T-helper 1 cell (primary cell): ENCODE data around the gene CCDC30.
"Not testable (repeated sequence)": the region's sequence is repeated elsewhere in the genome, so short reads cannot be mapped to it uniquely, and the experiment has no call there.

ENCODE experiments used
- DNase-seq, 5 donors: peaks; one replicate each; pipeline ENCODE4 v3.0.0-alpha.2; 2012 to 2020

The CCDC30 gene

DNA sequence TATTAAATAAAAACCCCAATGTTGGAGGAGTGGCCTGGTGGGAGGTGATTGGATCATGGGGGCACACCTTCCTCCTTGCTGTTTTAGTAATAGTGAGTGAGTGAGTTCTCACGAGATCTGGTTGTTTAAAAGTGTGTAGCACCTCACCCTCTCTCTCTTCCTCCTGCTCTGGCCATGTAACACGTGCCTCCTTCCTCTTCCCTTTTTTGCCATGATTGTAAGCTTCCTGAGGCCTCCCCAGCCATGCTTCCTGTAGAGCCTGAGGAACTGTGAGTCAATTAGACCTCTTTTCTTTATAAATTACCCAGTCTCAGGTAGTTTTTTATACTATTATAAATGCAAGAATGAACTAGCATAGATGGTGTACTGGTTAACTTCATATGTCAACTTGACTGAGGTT, 68.0 kb downstream of the CCDC30 start:
- no peak for DNase-seq

- DNase-seq = no peak
Measured at GRCh38 chr1:42533101-42533863, 70.2 kb downstream of the CCDC30 start.

- DNase-seq = no peak
Measured at GRCh38 chr1:42541104-42541503, 78.0 kb downstream of the CCDC30 start.

DNA sequence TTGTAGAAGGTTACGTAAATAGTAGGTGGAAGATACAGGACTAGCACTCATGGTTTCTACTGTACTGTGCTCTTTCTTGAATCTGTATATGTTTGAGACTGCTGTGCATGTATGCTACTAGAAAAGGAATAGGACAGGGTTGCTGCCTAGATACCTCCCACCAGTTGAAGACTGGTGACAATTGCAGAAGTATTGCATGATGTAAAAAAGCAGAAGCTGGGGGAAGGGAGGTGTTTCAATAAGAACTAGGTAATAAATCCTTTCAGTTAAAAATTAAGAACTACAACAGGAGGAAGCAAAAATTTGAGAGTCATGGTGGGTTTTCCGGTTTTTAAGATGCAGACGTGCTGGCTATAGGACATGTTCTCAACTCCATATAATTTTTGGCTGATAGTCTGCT, 88.1 kb downstream of the CCDC30 start:
- no peak for DNase-seq

DNA sequence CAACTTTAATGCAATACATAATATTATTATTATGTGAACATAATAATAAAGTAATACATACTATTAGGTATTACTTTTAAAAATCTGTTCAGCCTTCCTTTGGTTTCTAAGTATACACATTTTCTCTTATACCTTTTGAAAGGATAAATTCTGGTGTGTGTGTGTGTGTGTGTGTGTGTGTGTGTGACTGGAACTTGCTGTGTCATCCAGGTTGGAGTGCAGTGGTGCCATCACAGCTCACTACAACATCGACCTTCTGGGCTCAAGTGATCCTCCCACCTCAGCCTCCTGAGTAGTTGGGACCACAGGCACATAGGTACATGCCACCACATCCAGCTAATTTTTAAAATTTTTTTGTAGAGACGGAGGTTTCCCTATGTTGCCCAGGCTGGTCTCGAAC, 88.5 kb downstream of the CCDC30 start:
- DNase-seq = no peak

DNA sequence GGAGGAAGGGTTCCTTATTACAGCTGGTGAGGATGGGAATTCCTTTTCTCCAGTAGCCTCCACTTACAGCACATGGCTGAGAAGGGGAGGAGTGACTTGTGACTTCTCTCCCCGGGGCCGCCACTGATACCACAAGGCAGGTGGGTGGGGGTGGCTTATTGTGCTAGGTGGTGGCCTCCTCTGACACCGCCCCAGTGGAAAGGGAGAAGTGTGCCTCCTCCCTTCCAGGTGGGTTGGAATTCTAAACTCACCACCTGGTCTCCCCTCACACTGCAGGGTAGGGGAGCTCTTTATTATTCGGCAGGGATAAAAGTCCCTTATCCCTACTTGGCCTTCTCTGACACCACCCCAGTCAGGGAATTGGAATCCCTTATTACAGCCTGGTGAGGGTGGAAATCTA, 89.5 kb downstream of the CCDC30 start:
- no peak for DNase-seq

GRCh38 chr1:42557230-42557851, 94.3 kb downstream of the CCDC30 start:
- no peak for DNase-seq

- no peak for DNase-seq
Measured at GRCh38 chr1:42567038-42567437, 104.0 kb downstream of the CCDC30 start.

DNA sequence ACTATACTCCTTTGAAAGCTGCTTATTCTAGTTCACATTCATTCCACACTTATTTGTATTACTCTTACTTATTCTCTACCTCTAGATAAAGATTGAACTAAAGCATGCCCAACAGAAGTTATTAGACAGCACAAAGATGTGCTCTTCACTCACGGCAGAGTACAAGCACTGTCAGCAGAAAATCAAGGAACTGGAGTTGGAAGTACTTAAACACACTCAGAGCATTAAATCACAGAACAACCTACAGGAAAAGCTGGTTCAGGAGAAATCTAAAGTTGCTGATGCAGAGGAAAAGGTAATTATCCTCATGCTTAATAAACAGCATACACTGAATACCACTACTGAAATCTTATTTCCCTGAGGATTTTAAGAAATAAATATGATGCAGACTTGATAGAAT, 113.8 kb downstream of the CCDC30 start:
- no peak for DNase-seq

DNA sequence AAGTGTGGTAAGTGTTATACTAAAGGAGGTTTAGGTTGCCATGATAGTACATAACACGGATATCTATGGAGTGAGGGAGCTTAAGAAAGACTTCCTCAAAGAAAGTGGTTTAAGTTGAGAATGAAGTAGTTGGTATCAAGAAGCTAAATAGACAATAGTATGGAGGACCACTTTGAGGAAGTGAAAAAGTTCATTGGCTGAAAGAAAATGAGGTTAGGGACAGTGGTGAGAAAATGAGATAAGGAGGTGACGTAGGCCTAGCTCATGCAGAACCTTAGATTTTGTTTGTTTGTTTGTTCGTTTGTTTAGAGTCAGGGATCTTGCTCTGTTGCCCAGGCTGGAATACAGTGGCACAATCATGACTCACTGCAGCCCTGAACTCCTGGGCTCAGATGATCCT, 122.9 kb downstream of the CCDC30 start:
- DNase-seq = no peak

DNA sequence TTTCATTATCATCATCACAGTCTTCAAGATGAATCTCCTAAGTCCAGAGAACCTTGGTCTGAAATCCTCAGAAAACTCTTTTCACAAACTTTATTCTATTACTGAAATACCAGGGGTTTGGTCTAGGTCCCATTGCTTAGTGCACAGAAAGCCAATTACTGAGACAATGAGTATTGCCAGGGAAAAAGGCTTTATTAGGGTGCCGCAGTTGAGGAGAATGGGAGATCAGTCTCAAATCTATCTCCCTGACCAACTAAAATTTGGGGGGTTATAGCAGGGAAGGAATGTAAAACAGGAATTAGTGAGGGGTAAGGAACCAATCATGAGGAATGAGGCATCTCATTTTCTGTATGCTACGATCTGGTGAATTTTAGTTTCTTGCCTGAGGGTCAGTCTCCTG, 124.7 kb downstream of the CCDC30 start:
- no peak for DNase-seq

DNA sequence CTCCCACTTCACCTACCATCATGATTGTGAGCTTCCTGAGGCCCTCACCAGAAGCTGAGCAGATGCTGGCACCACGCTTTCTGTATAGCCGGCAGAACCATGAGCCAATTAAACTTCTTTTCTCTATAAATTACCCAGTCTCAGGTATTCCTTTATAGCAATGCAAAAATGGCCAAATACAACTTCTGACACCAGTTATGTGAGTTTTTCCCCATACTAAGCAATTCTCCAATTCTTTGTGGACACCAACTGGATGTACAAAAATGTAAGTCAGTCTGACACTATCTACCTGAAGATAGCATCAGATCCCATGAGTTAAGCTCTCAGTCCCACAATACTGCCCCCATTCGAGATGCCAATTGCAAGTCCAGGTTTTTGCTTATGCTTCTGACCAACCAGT, 129.7 kb downstream of the CCDC30 start:
- DNase-seq = no peak

GRCh38 chr1:42593486-42594100, 130.5 kb downstream of the CCDC30 start:
- DNase-seq = no peak

DNA sequence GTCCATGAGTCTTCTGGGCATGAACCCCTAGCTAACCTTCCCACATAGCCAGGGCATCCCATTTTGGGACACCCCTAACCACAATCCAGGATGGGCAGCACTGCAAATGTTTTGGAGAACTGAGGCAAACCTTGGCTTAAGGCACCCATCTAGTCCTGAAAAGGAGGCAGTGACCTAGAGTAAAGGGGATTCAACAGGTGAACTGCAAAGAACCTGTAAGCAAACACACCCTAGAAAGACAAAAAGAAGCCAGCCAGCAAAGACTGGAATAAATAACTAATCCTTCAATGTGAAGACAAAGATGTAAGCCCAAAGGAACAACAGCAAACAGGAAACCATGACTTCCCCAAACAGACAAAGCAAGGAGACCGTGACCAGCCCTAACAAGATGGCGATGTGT, 138.4 kb downstream of the CCDC30 start:
- DNase-seq = no peak

- no peak for DNase-seq
Measured at GRCh38 chr1:42613803-42614131, 150.7 kb downstream of the CCDC30 start.

DNA sequence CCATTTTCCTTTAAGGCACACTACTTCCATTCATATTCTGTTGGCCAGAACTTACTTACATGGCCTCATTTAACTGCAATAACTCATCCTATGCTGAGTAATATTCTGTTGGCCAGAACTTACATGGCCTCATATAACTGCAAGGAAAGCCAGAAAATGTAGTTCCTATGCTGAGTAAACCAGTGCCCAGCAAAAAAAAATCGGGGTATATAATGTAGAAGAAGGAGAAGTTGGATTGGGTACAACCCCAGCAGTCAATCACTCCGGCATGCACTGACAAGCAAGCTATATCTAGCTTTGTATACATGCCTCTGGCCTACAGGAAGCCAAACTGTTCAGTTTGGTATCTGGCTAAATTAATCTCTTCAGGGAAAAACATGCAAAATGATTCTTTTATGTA, 155.8 kb downstream of the CCDC30 start:
- DNase-seq = no peak

DNA sequence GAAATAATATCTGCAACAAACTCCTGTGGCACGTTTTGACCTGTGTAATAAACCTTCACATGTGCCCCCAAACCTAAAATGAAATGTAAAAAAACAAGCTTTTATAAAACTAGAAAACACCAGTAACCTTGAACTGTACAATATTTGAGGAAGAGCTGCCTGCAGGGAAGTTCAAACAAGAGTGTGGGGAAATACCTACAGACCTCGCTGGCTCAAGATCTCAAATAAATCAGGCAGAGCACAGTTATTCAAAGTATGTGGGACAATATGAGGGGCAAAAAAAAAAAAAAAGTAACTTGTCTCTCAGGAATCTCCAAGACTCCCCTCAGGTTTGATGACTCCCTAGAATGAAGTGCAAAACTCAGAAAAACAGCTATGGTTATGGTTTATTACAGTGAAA, 157.2 kb downstream of the CCDC30 start:
- no peak for DNase-seq

GRCh38 chr1:42621180-42621579, 158.1 kb downstream of the CCDC30 start:
- DNase-seq = not testable (repeated sequence)

GRCh38 chr1:42627205-42627604, 164.1 kb downstream of the CCDC30 start:
- not testable (repeated sequence) for DNase-seq

GRCh38 chr1:42639116-42639515, 176.0 kb downstream of the CCDC30 start:
- no peak for DNase-seq

DNA sequence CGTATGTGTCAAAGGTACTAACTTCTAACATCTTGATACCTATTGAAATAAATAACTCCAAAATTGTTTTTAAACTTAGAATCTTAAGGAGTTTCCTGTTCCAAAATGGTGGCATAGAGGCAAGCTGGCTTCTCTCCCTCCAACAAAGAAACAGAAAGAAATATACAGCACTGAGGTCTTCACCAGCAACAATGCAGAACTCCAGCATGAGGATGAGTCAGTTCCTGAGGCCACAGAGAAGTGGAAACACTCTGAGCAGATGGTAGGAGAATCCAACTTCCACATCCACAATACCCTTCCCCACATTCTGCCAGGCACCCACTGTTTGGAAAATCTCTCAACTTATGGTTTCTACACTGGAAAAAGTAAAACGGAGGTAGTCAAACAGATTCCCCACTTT, 183.0 kb downstream of the CCDC30 start:
- DNase-seq = no peak

GRCh38 chr1:42657201-42657600, 194.1 kb downstream of the CCDC30 start:
- DNase-seq = no peak

DNA sequence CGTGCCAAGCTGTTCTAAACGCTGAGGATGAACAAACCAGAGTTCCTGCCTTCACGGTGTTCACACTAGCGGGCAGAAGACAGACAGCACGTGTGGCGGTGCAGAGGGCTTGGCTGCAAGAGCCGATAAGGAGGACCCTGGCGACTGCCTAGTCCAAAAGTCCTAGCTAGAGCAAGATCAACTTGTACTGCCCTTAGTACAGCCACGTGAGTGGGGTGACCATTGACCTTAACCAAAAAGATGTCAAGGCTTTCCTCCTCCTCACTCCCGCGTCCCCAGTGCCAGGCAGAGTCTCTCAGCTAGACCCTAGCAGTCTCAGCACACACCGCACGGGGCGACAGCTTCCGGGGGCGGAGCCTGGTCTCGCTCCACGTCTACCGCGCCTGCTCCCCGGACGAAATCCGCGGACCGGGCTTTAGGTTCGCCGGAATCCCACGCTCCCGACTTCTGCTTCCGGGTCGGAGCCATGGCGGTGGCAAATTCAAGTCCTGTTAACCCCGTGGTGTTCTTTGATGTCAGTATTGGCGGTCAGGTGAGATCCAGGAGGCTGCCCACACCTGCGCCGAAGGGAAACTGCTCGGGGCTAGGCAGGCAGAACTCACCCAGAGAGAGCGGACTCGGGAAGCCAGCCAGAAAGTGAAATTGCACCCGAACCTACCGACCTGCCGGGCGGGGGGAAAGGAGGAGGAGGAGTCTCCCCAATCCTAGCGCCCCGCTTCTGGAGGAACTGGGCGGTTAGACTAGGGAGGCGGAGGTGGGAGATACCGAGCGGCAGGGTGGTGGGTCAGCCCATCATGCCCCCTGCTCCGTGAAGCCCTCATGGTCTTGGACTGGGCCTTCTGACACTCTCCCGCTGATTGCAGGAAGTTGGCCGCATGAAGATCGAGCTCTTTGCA, 195.1 kb downstream of the CCDC30 start, which contains the start of gene PPIH:
TSS of gene PPIH (plus strand) at position 443 of the 896 bp plus-strand sequence. CDS start at position 467, 24 bp downstream.
- DNase-seq = peak; percentile 87 to 93 (median 92)
